Sigmoid colon (tissue), 4 donors: ENCODE measurements around the gene FBXW5.
A peak's percentile ranks its signal among the peaks of the same experiment; 100 is the strongest.

Source experiments
- EP300 ChIP-seq, 4 donors: sonication (generic); formaldehyde crosslinking; IDR thresholded peaks; one replicate each; pipeline ENCODE4 v1.6.1; 2017; ENCODE audit warnings: antibody characterized with exemption in 4 of 4
- POLR2A ChIP-seq, 2 donors: fragments of 450-650 bp; IDR thresholded peaks; one replicate each; pipeline ENCODE4 v1.6.1; 2016; ENCODE audit warnings: antibody characterized with exemption in 2 of 2, mild to moderate bottlenecking in 2 of 2, moderate library complexity in 2 of 2
- POLR2AphosphoS5 ChIP-seq, 4 donors: sonication (generic); formaldehyde crosslinking; IDR thresholded peaks; one replicate each; pipeline ENCODE4 v1.6.1; 2017; ENCODE audit warnings: antibody characterized with exemption in 4 of 4
- TF ChIP-seq, protein P1 (sequence below), 4 experiments: fragments of 450-650 bp in 3 of 4; fragments of 200-600 bp in 1 of 4; IDR thresholded peaks; one replicate each; pipeline ENCODE4 v1.5.1; 2016 to 2019; ENCODE audit warnings: antibody characterized with exemption in 4 of 4, mild to moderate bottlenecking in 3 of 4, moderate library complexity in 2 of 4

- TF ChIP-seq, protein P1, sequence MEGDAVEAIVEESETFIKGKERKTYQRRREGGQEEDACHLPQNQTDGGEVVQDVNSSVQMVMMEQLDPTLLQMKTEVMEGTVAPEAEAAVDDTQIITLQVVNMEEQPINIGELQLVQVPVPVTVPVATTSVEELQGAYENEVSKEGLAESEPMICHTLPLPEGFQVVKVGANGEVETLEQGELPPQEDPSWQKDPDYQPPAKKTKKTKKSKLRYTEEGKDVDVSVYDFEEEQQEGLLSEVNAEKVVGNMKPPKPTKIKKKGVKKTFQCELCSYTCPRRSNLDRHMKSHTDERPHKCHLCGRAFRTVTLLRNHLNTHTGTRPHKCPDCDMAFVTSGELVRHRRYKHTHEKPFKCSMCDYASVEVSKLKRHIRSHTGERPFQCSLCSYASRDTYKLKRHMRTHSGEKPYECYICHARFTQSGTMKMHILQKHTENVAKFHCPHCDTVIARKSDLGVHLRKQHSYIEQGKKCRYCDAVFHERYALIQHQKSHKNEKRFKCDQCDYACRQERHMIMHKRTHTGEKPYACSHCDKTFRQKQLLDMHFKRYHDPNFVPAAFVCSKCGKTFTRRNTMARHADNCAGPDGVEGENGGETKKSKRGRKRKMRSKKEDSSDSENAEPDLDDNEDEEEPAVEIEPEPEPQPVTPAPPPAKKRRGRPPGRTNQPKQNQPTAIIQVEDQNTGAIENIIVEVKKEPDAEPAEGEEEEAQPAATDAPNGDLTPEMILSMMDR (IDR thresholded peaks at IDR 0.05) = no peak
- TF ChIP-seq POLR2A (IDR thresholded peaks at IDR 0.05) (no peak), EP300 (IDR thresholded peaks at IDR 0.05) (no peak), POLR2AphosphoS5 (IDR thresholded peaks at IDR 0.05) (peak in 1 of 4 donors; percentile 33)
These were observed 42.9 kb downstream of the FBXW5 start for GRCh38 chr9:136901516-136902258.
